Measurements from ENCODE around the gene CREB1. TPM values are rescaled to one million over a fixed set of nuclear protein-coding genes. Genes with fewer than 3 reads are reported as not detected.

Gene CREB1
- total and polyA plus RNA-seq, 2 donors (not counting 1 experiment from before 2014, with no cell fraction given) = 42.5 to 156 TPM

- Histone ChIP-seq H3K27ac (ENCODE audit: low read length in 2 of 2) (no peak overlapping the region), H3K36me3 (replicated peaks in 1 of 2; ENCODE audit: control extremely low read depth in 1 of 2, control insufficient read depth in 1 of 2, extremely low read depth in 1 of 2, insufficient read depth in 2 of 2, low read length in 1 of 2) (no peaks in the 10 kb centered on the region), H2AFZ (ENCODE audit: insufficient read depth, low read depth, low read length, poor library complexity, severe bottlenecking) (no peak overlapping the region), H3K79me2 (ENCODE audit: control insufficient read depth, insufficient read depth, low read length) (no peaks in the 10 kb centered on the region), H3K9ac (ENCODE audit: low read length) (no peak overlapping the region), H3K4me1 (ENCODE audit: control insufficient read depth in 2 of 2, insufficient read depth in 2 of 2, low read length in 2 of 2) (no peaks in the 10 kb centered on the region), H3K4me3 (ENCODE audit: control extremely low read depth in 1 of 5, extremely low read depth in 1 of 5, insufficient read depth in 1 of 5, low read depth in 2 of 5, low read length in 4 of 5) (no peak overlapping the region), H3K27me3 (replicated peaks in 1 of 4; ENCODE audit: control extremely low read depth in 1 of 4, control insufficient read depth in 3 of 4, insufficient read depth in 4 of 4, low read length in 3 of 4) (no peaks in the 10 kb centered on the region), H4K20me1 (ENCODE audit: control insufficient read depth, insufficient read depth, low read length, poor library complexity, severe bottlenecking) (no peaks in the 10 kb centered on the region), H3K9me3 (ENCODE audit: control extremely low read depth in 1 of 3, control insufficient read depth in 2 of 3, insufficient read depth in 1 of 3, low read length in 2 of 3) (peaks cover 0 to 2% (median 0%) of the 10 kb centered on the region in 3 donors), H3K4me2 (replicated peaks; ENCODE audit: low read depth, low read length, poor library complexity, severe bottlenecking) (no peak overlapping the region)
- no CpG with 5 or more reads among the region's 2 CpGs for WGBS (ENCODE audit: insufficient coverage)
- ATAC-seq (ENCODE audit: low read depth) = no peak
- ChIA-PET CTCF (no interaction called here), POLR2A (no interaction called here)
- TF ChIP-seq EZH2 (IDR thresholded peaks at IDR 0.05; ENCODE audit: borderline replicate concordance, insufficient read depth, low read depth, low read length, poor library complexity, severe bottlenecking) (no peak), CTCF (IDR thresholded peaks at IDR 0.05) (no peak)
- Mint-ChIP-seq H3K27me3 (no peaks in the 10 kb centered on the region), H3K4me1 (no peaks in the 10 kb centered on the region), H3K27ac (no peak overlapping the region), H3K4me3 (no peak overlapping the region), H3K9me3 (ENCODE audit: insufficient read depth) (no peaks in the 10 kb centered on the region)
- DNase-seq = no peak
- intact Hi-C loops (cut with micrococcal nuclease) = no loop called here
Observed at GRCh38 chr2:207514451-207514850, 15.3 kb upstream of the CREB1 start.

GRCh38 chr2:207515671-207516070 lies 14.1 kb upstream of the CREB1 start:
- intact Hi-C loops (cut with micrococcal nuclease) = no loop called here
- Histone ChIP-seq H3K36me3 (replicated peaks in 1 of 2; ENCODE audit: control extremely low read depth in 1 of 2, control insufficient read depth in 1 of 2, extremely low read depth in 1 of 2, insufficient read depth in 2 of 2, low read length in 1 of 2) (no peaks in the 10 kb centered on the region), H3K9me3 (ENCODE audit: control extremely low read depth in 1 of 3, control insufficient read depth in 2 of 3, insufficient read depth in 1 of 3, low read length in 2 of 3) (peaks cover 0 to 2% (median 0%) of the 10 kb centered on the region in 3 donors), H4K20me1 (ENCODE audit: control insufficient read depth, insufficient read depth, low read length, poor library complexity, severe bottlenecking) (no peaks in the 10 kb centered on the region), H3K4me2 (replicated peaks; ENCODE audit: low read depth, low read length, poor library complexity, severe bottlenecking) (no peak overlapping the region), H3K27ac (ENCODE audit: low read length in 2 of 2) (no peak overlapping the region), H3K79me2 (ENCODE audit: control insufficient read depth, insufficient read depth, low read length) (no peaks in the 10 kb centered on the region), H2AFZ (ENCODE audit: insufficient read depth, low read depth, low read length, poor library complexity, severe bottlenecking) (no peak overlapping the region), H3K27me3 (replicated peaks in 1 of 4; ENCODE audit: control extremely low read depth in 1 of 4, control insufficient read depth in 3 of 4, insufficient read depth in 4 of 4, low read length in 3 of 4) (no peaks in the 10 kb centered on the region), H3K9ac (ENCODE audit: low read length) (no peak overlapping the region), H3K4me1 (ENCODE audit: control insufficient read depth in 2 of 2, insufficient read depth in 2 of 2, low read length in 2 of 2) (no peaks in the 10 kb centered on the region), H3K4me3 (ENCODE audit: control extremely low read depth in 1 of 5, extremely low read depth in 1 of 5, insufficient read depth in 1 of 5, low read depth in 2 of 5, low read length in 4 of 5) (no peak overlapping the region)
- H3K27me3 Mint-ChIP-seq = no peaks in the 10 kb centered on the region
- CTCF ChIA-PET = no interaction called here
- no peak for TF ChIP-seq EZH2 (IDR thresholded peaks at IDR 0.05; ENCODE audit: borderline replicate concordance, insufficient read depth, low read depth, low read length, poor library complexity, severe bottlenecking)
- no peak for TF ChIP-seq CTCF (IDR thresholded peaks at IDR 0.05)
- ATAC-seq (ENCODE audit: low read depth) (no peak), DNase-seq (no peak)
- no peak overlapping the region for H3K4me3 Mint-ChIP-seq
- POLR2A ChIA-PET = interaction anchor here (0.7 kb wide), 1 partner anchor 13 kb away, joined by 5 read pairs; no protein-coding TSS in a partner anchor
- H3K27ac Mint-ChIP-seq = no peak overlapping the region
- H3K9me3 Mint-ChIP-seq (ENCODE audit: insufficient read depth) = no peaks in the 10 kb centered on the region
- H3K4me1 Mint-ChIP-seq = no peaks in the 10 kb centered on the region
- no CpG with 5 or more reads among the region's 3 CpGs for WGBS (ENCODE audit: insufficient coverage)

All from B cell (primary cell).